Loucy (cell line): ENCODE measurements around the gene NHS.

Experiments
- CTCF ChIP-seq: fragments of 200-600 bp; sonication (generic); conservative IDR thresholded peaks from 2 replicates; pipeline ENCODE4 v1.5.1; 2014; ENCODE audit warnings: mild to moderate bottlenecking, antibody characterized with exemption, low read length
- EZH2phosphoT487 ChIP-seq: fragments of 200-600 bp; IDR thresholded peaks from 2 replicates; pipeline ENCODE4 v1.6.1; 2018; ENCODE audit warnings: antibody characterized with exemption, mild to moderate bottlenecking, moderate library complexity, borderline replicate concordance

GRCh38 chrX:17328837-17329236 lies 46.2 kb upstream of the NHS start:
- TF ChIP-seq CTCF (no peak), EZH2phosphoT487 (no peak)
